NOMO-1 (cell line): ENCODE data around the gene TICAM2.
"Not testable (repeated sequence)": the region's sequence is repeated elsewhere in the genome, so short reads cannot be mapped to it uniquely, and the experiment has no call there.

ENCODE experiments used
- DNase-seq, 2 experiments: peaks; one replicate each; lab custom pipeline; 2025; ENCODE audit not compliant: unreplicated experiment in 2 of 2; lab: John Stamatoyannopoulos, UW

Gene TICAM2

GRCh38 chr5:115601701-115602590, at the start of gene TICAM2:
TSS of gene TICAM2 (minus strand) at chr5:115602479. CDS start at chr5:115581256, 21,223 bp downstream.
- DNase-seq: peak; percentile 62 to 65

- DNase-seq: no peak
Observed at GRCh38 chr5:115649541-115649940, 47.3 kb upstream of the TICAM2 start.

GRCh38 chr5:115648056-115648455, 45.8 kb upstream of the TICAM2 start:
- no peak for DNase-seq

- not testable (repeated sequence) for DNase-seq
Observed at GRCh38 chr5:115645386-115645785, 43.1 kb upstream of the TICAM2 start.

GRCh38 chr5:115644046-115644445, 41.8 kb upstream of the TICAM2 start:
- DNase-seq: no peak

DNA sequence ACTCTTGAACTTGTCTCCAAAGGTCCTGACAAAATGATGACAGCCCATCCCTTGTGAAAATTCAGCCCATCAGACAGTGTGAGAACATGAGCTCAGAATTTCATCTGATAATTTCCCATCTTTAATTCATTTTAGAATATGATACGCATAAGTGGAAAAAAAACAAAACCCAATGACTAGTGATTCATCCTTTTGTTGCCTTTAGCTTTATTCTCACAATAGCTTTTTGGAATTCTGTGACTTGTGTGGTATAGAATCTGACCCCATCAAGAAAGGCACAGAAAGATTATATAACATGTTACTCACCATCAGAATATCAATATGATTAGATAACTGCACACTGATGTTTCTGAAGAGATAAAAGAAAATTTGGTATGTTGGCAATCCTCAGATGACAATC, 39.7 kb upstream of the TICAM2 start:
- no peak for DNase-seq

- DNase-seq: no peak
Observed at GRCh38 chr5:115640274-115640673, 38.0 kb upstream of the TICAM2 start.

GRCh38 chr5:115639377-115639776, 37.1 kb upstream of the TICAM2 start:
- DNase-seq: no peak

DNA sequence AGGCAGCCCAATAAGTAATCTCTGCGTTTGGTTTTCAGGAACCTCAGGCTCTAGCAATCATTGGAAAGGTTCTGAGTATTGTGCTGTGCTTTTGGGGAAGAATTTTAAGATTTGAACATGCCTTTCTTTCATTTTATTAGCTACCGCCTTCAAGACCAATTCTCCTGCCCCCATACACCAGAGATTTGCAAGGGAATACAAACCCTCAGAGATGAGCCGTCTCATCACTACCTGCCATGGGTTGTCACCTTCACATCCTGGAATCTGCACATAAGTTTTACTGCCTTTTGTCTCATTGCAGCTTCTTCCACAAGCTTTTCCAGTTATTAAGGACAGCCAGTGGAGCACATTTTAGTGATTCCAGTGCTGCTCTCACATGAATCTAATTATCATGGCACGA, 35.2 kb upstream of the TICAM2 start:
- DNase-seq: no peak

DNA sequence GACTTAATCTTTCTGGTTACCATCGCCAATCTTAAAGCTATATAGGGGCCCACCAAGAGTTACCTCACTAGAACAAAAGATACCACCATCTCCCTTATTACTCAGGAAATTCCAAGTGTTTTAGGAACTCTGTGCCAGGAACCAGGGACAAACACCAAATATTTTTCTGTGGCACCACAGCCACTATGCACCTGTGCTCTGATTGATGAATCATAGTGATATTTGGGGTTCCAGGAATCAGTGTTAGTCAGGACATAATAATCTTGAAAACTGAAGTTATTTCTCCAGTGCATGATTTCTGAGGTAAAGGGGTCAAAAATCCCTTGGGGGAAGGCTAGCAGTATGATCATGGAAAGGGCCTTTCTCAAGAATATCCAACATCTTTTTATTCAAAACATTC, 33.7 kb upstream of the TICAM2 start:
- no peak for DNase-seq

DNA sequence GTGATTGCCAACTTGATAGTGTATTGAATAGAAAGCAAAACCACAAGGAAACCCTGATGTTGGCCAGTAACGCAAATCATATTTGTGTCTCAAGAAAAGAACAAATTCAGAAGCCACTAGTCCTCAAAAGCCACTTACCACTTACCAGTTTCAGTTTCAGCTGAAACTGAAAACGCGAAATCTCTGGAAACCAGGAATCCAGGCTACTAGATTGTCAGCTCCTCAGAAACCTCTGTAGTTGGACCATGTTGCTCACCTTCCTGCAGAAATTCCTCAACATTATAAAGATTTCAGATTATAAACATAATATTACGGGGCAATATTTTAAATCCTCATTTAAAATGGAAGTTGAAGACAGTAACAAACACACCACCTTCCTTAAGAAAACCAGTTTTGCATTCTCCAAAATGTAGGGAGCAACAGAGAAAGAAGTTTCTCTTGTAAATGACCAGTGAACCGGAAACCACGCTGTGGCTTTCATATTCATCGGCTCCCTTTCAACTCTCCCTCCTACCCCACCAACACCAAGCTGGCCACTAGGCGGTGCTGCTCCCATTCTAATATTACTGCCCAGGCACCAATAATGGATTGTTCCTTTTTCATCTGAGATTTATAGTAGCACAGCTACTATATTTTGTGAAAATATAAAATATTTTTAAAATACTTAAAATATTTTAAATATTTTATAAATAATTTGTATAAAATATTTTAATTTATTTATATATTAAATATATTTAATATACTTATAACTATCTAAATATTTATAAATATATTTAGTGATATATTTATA, 32.3 kb upstream of the TICAM2 start:
- DNase-seq: peak; percentile 78 to 89

DNA sequence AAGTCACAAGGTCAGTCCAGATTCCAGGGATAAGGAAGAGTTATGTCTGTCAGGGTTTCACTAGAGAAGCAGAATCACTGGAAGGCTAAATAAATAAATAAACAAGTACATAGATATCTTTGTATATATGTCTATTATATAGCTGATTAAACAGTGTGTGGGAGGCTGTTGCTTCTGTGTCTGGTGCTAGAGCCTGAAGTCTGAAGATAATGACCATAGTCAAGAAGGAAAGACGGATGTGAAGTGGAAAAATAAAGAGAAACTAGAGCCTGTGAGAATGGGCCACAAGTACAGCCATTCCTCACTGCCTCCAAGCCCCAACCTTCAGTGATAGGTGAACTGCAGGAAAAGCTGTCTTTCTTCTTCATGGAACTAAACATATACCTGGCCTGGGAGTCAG, 27.6 kb upstream of the TICAM2 start:
- DNase-seq: no peak

DNA sequence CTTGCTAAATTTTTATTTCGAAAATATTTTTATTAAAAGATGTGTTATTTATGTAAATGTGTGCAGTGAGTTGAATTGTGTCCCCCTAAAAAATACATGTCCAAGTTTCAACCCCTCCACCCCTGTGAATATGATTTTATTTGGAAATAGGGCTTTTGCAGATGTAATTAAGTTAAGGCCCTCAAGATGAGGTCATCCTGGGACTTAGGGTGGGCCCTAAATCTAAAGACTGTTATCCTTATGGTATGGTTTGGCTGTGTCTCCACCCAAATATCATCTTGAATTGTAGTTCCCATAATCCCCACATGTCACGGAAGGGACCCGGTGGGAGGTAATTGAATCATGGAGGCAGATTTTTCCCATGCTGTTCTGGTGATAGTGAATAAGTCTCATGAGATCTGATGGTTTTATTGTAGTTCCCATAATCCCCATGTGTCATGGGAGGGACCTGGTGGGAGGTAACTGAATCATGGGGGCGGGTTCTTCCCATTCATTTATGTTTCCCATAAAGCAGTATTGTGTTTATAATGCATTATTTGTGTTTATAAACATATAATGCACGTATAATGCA, 25.1 kb upstream of the TICAM2 start:
- no peak for DNase-seq

GRCh38 chr5:115626445-115626823, 24.2 kb upstream of the TICAM2 start:
- no peak for DNase-seq

DNA sequence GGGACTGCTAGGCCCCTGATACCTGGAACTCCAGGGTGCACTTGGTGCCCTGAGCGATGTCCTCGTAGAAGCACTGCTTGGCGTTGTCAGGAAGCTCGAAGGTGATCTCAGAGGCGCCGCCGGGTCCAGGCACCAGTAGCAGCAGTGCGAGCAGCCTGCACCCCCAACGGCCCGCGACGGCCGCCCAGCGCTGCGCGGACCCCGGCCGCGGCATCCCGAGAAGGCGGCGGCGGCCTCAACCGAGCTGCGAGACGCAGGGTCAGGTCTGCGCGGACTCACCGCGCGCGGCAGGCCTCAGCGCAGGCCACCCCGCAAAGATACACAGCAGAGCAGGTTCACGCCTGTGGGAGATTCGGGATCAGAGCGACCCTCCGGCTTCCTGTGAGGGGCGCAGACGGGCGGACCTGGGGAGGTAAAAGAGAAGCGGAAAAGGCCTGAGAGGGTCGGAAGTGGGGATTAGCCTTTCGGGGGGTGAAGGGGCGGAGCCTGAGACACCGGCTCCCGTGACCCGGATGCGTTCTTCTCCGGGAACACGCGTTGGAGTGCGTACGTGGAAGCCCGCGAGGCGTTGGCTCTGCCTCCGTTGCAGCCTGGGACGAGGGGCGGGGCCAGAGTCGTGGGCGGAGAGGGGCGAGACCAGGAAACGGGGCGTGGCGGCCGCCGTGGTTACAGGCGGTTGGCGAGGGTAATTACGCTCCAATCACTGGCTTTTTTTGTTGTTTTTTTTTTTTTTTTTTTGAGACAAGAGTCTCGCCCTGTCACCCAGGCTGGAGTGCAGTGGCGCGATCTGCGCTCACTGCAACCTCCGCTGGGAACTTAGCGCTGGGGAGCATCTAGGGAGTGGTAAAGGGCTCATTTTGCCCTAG, 23.5 kb upstream of the TICAM2 start, which contains the start of gene TMED7:
Gene TMED7 (minus strand): TSS at position 458 of the 866 bp plus-strand sequence. CDS start 244 bp downstream, at position 214.
- DNase-seq: peak; percentile 95 to 96

DNA sequence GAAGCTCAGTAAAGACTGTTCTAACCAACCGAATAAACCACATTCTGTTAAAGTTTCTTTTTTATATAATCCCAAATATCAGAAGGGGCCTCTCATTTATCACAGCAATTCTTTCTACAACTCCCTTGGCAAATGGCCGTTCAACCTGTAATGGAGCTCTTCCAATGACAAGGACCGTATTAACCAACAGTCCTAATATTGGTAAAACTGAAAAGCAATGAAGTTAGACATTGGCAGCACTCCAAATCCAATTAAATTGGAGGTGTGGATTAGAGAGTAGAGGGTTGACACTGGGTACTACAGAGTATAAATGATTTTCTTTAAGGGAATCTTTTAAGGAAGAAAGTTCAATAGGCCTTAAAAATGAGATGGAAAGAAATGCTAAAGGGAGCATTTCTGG, 22.7 kb upstream of the TICAM2 start:
- peak in 1 of 2 experiments; percentile 6 for DNase-seq

GRCh38 chr5:115623658-115624057, 21.4 kb upstream of the TICAM2 start:
- DNase-seq: no peak

DNA sequence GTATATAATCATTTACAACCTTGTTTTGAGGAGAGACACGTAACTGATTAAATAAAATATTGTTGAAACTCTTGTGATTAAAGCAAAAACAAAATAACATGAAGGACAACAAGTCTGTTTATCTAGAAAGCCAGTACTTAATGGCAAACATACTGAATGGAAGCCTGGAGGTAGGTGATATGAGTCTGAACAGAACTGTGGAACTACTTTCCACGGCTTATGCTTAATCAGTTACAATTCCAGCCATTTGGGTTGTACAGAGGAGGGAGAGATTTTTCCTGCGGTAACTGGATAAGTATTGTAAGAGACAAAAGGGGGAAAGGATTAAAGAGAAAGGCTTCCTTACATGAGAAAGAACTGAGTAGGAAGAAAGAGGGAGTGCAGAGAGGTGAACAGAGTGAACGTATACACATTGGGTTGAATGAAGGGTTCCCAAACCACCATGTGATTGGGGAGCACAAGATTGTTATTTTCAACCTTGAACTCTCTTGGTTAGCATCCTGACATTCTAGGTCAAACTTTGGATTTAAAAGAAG, 19.2 kb upstream of the TICAM2 start:
- DNase-seq: no peak

DNA sequence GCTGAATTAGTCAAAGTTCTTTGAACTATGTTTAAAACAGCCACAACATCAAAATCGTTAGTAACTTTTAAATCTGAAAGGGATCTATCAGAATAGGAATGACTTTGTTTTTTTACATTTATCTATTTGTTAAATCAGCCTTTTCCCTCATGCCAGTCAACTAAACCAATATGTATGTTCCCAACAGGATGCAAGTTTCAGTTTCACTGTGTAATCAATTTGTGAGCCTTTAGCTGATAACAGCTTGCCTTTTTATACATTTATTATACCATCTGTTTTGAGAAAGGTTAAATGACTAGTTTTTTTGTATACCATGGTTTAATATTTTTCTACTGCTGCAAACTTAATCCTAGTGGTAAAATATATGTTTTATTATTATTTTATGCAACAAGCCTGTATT, 14.6 kb upstream of the TICAM2 start:
- DNase-seq: no peak

DNA sequence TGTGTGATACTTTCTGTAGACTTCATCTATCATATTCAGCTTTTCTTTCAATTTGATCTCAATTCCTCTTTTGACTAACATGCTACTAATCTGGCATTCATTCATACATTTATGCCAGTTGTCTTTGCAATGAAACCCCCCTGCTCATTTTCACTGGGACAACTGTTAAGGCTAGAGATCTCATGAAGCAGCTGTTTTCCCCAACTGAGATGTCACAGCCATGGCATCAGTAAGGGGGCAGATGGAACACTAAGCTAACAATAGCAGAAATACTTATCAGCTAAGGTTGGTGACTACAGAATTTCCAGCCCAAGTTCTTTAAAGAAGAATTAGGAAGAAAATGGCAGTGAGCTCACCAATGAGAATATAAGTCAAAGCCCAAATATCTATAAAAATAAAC, 14.2 kb upstream of the TICAM2 start:
- DNase-seq: no peak
